ENCODE data around the gene ACTR5.
A peak's percentile ranks its signal among the peaks of the same experiment; 100 is the strongest.

ACTR5 gene

DNA sequence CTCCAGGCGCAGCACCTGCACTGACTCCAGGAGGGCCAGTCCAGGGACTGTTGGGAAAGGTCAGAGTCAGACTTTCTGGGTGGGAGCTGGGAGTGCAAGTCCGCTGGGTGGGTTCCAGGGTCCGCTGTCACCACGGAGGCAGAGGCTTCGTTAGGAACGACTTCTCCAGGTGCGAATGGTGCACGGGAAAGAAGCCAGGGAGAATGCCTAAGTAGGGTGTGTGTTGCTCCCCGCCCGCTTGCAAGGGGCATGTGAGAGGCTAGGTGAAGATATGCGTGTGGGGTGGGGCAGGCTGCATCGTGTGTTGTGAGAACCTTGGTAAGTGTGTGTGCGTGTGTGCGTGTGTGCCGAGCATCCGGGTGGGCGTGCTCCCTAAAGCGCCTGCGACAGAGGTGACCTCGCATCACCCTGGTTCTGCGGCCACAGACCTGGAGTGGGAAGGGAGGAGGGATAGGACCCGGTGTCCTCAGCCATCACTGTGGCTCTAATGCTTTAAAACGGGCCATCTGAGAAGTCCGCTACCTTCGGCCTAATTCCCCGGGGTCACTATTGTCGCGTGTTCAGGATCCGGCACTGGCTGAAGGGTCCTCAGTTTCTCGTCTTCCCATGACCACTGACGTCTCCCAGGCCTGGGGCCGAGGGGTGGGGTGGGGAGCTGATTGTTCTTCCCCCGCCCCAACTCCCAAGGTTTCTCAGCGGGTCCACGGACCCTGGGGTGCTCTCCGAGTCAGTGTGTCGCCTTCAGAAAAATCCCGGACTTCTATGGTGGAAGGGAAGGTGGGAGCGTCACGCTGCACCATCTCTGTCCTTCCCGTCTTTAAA, 17.9 kb upstream of the ACTR5 start:
- no peak overlapping the region for H3K27ac ChIP-seq (ENCODE audit: low read depth, low read length)
- no peaks in the 10 kb centered on the region for H3K9me3 ChIP-seq (ENCODE audit: control insufficient read depth, insufficient read depth, low read depth, low read length)
- peaks cover 33% of the 10 kb centered on the region for H3K4me1 ChIP-seq (ENCODE audit: control insufficient read depth, insufficient read depth, low read length)
- H3K9ac ChIP-seq (ENCODE audit: low read length): no peak overlapping the region
- peak overlapping the region; percentile 66 for H3K4me3 ChIP-seq (ENCODE audit: low read depth, low read length)
- H3K27me3 ChIP-seq (ENCODE audit: control insufficient read depth, insufficient read depth, low read length): peaks cover 100% of the 10 kb centered on the region
- no peaks in the 10 kb centered on the region for H3K36me3 ChIP-seq (ENCODE audit: control insufficient read depth, insufficient read depth, low read length)

DNA sequence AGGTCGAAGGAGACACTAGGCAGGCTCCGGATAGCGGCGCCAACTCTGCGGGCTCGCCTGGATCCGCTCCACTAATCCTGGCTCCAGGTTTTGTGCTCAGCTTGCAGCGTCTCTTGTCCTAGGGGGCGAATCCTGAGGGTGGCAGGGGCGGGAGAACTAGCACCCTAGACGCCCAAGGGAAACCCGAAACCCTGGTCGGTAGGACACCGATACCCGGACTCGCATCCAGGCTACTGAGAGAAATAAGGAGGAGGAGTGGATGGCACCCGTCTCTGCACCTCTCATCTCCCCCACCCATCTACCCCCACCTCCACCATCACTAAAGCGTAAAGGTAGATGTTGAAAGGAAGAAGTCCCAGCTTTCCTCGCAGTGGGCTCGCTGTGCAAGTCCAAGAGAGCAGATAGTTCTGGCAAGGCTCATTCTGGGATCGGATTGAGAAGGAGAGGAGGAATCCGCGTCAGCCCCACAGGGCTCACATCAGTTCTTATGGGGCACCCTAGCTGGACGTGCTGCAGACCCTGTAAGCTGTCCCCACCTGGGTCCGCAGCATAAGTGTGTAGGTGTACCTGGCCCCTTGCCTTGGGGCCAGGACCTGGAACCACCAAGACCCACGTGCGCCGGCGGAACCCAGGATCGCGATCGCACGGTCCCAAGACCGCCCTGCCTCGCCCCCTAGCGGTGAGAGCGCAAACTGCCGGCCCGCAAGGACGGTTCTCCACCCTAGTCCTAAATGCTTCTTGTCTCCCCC, 17.1 kb upstream of the ACTR5 start:
- Histone ChIP-seq H3K27ac (ENCODE audit: low read depth, low read length) (no peak overlapping the region), H3K4me1 (ENCODE audit: control insufficient read depth, insufficient read depth, low read length) (peaks cover 29% of the 10 kb centered on the region), H3K36me3 (ENCODE audit: control insufficient read depth, insufficient read depth, low read length) (no peaks in the 10 kb centered on the region), H3K9me3 (ENCODE audit: control insufficient read depth, insufficient read depth, low read depth, low read length) (no peaks in the 10 kb centered on the region), H3K4me3 (ENCODE audit: low read depth, low read length) (peak overlapping the region; percentile 66), H3K27me3 (ENCODE audit: control insufficient read depth, insufficient read depth, low read length) (peaks cover 99% of the 10 kb centered on the region), H3K9ac (ENCODE audit: low read length) (no peak overlapping the region)

GRCh38 chr20:38731738-38732113, 16.5 kb upstream of the ACTR5 start:
- Histone ChIP-seq H3K27me3 (ENCODE audit: control insufficient read depth, insufficient read depth, low read length) (peaks cover 94% of the 10 kb centered on the region), H3K4me3 (ENCODE audit: low read depth, low read length) (no peak overlapping the region), H3K9me3 (ENCODE audit: control insufficient read depth, insufficient read depth, low read depth, low read length) (no peaks in the 10 kb centered on the region), H3K9ac (ENCODE audit: low read length) (no peak overlapping the region), H3K27ac (ENCODE audit: low read depth, low read length) (no peak overlapping the region), H3K36me3 (ENCODE audit: control insufficient read depth, insufficient read depth, low read length) (no peaks in the 10 kb centered on the region), H3K4me1 (ENCODE audit: control insufficient read depth, insufficient read depth, low read length) (peaks cover 28% of the 10 kb centered on the region)

GRCh38 chr20:38732981-38733380, 15.3 kb upstream of the ACTR5 start:
- Histone ChIP-seq H3K27me3 (ENCODE audit: control insufficient read depth, insufficient read depth, low read length) (peaks cover 81% of the 10 kb centered on the region), H3K9ac (ENCODE audit: low read length) (no peak overlapping the region), H3K36me3 (ENCODE audit: control insufficient read depth, insufficient read depth, low read length) (no peaks in the 10 kb centered on the region), H3K27ac (ENCODE audit: low read depth, low read length) (no peak overlapping the region), H3K4me1 (ENCODE audit: control insufficient read depth, insufficient read depth, low read length) (peaks cover 17% of the 10 kb centered on the region), H3K4me3 (ENCODE audit: low read depth, low read length) (no peak overlapping the region), H3K9me3 (ENCODE audit: control insufficient read depth, insufficient read depth, low read depth, low read length) (no peaks in the 10 kb centered on the region)

GRCh38 chr20:38735172-38735571, 13.1 kb upstream of the ACTR5 start:
- H3K36me3 ChIP-seq (ENCODE audit: control insufficient read depth, insufficient read depth, low read length): no peaks in the 10 kb centered on the region
- H3K27ac ChIP-seq (ENCODE audit: low read depth, low read length): no peak overlapping the region
- peaks cover 66% of the 10 kb centered on the region for H3K27me3 ChIP-seq (ENCODE audit: control insufficient read depth, insufficient read depth, low read length)
- no peaks in the 10 kb centered on the region for H3K9me3 ChIP-seq (ENCODE audit: control insufficient read depth, insufficient read depth, low read depth, low read length)
- H3K4me1 ChIP-seq (ENCODE audit: control insufficient read depth, insufficient read depth, low read length): peaks cover 10% of the 10 kb centered on the region
- H3K4me3 ChIP-seq (ENCODE audit: low read depth, low read length): no peak overlapping the region
- H3K9ac ChIP-seq (ENCODE audit: low read length): no peak overlapping the region

DNA sequence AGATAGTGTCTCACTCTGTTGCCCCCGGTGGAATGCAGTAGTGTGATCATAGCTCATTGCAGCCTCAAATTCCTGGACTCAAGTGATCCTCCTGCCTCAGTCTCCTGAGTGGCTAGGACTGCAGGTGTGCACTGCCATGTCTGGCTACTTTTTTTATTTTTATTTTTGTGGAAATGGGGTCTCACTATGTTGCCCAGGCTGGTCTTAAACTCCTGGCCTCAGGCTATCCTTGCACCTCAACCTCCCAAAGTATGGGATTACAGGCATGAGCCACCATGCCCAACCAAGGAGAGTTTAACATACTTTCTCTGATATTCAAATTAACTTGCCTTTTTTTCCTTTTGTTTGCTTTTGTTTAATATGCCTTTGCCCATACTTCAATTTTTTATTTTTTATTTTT, 10.4 kb upstream of the ACTR5 start:
- H3K9me3 ChIP-seq (ENCODE audit: control insufficient read depth, insufficient read depth, low read depth, low read length): no peaks in the 10 kb centered on the region
- H3K4me3 ChIP-seq (ENCODE audit: low read depth, low read length): no peak overlapping the region
- no peak overlapping the region for H3K27ac ChIP-seq (ENCODE audit: low read depth, low read length)
- H3K4me1 ChIP-seq (ENCODE audit: control insufficient read depth, insufficient read depth, low read length): no peaks in the 10 kb centered on the region
- no peaks in the 10 kb centered on the region for H3K36me3 ChIP-seq (ENCODE audit: control insufficient read depth, insufficient read depth, low read length)
- H3K9ac ChIP-seq (ENCODE audit: low read length): no peak overlapping the region
- peaks cover 65% of the 10 kb centered on the region for H3K27me3 ChIP-seq (ENCODE audit: control insufficient read depth, insufficient read depth, low read length)

- Histone ChIP-seq H3K27ac (ENCODE audit: low read depth, low read length) (no peak overlapping the region), H3K4me1 (ENCODE audit: control insufficient read depth, insufficient read depth, low read length) (peaks cover 9% of the 10 kb centered on the region), H3K36me3 (ENCODE audit: control insufficient read depth, insufficient read depth, low read length) (no peaks in the 10 kb centered on the region), H3K9ac (ENCODE audit: low read length) (no peak overlapping the region), H3K9me3 (ENCODE audit: control insufficient read depth, insufficient read depth, low read depth, low read length) (no peaks in the 10 kb centered on the region), H3K27me3 (ENCODE audit: control insufficient read depth, insufficient read depth, low read length) (peaks cover 45% of the 10 kb centered on the region), H3K4me3 (ENCODE audit: low read depth, low read length) (no peak overlapping the region)
Measured at GRCh38 chr20:38745757-38746156, 2.5 kb upstream of the ACTR5 start.

GRCh38 chr20:38747495-38748096, 664 bp upstream of the ACTR5 start:
- H3K4me3 ChIP-seq (ENCODE audit: low read depth, low read length): peak overlapping the region; percentile 43
- peaks cover 9% of the 10 kb centered on the region for H3K4me1 ChIP-seq (ENCODE audit: control insufficient read depth, insufficient read depth, low read length)
- H3K27me3 ChIP-seq (ENCODE audit: control insufficient read depth, insufficient read depth, low read length): peaks cover 26% of the 10 kb centered on the region
- H3K9me3 ChIP-seq (ENCODE audit: control insufficient read depth, insufficient read depth, low read depth, low read length): no peaks in the 10 kb centered on the region
- H3K9ac ChIP-seq (ENCODE audit: low read length): no peak overlapping the region
- H3K27ac ChIP-seq (ENCODE audit: low read depth, low read length): no peak overlapping the region
- H3K36me3 ChIP-seq (ENCODE audit: control insufficient read depth, insufficient read depth, low read length): peaks cover 11% of the 10 kb centered on the region

DNA sequence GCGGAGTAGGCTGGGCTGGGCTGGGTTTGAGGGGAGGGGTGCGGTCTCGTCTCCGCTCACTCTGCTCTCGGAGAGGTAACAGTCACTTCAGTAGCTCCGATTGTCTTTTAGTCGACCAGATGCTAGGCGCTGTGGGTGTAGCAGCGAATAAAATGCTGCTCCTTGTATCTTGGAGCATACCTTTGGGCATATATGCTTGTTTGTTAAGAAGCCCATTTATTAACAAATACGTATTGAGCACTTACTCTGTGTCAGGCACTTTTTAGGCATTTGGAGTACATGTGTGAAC, 545 bp downstream of the ACTR5 start:
- H3K4me1 ChIP-seq (ENCODE audit: control insufficient read depth, insufficient read depth, low read length): peaks cover 9% of the 10 kb centered on the region
- no peak overlapping the region; the same call in 1 of the 2 replicates for H3K27ac ChIP-seq (ENCODE audit: low read depth, low read length)
- no peaks in the 10 kb centered on the region for H3K9me3 ChIP-seq (ENCODE audit: control insufficient read depth, insufficient read depth, low read depth, low read length)
- H3K36me3 ChIP-seq (ENCODE audit: control insufficient read depth, insufficient read depth, low read length): peaks cover 19% of the 10 kb centered on the region
- H3K9ac ChIP-seq (ENCODE audit: low read length): peak overlapping the region; percentile 90
- peaks cover 22% of the 10 kb centered on the region for H3K27me3 ChIP-seq (ENCODE audit: control insufficient read depth, insufficient read depth, low read length)
- peak overlapping the region; percentile 93 for H3K4me3 ChIP-seq (ENCODE audit: low read depth, low read length)

- Histone ChIP-seq H3K9ac (ENCODE audit: low read length) (no peak overlapping the region), H3K4me1 (ENCODE audit: control insufficient read depth, insufficient read depth, low read length) (peaks cover 9% of the 10 kb centered on the region), H3K36me3 (ENCODE audit: control insufficient read depth, insufficient read depth, low read length) (peaks cover 36% of the 10 kb centered on the region), H3K27ac (ENCODE audit: low read depth, low read length) (no peak overlapping the region), H3K4me3 (ENCODE audit: low read depth, low read length) (no peak overlapping the region), H3K27me3 (ENCODE audit: control insufficient read depth, insufficient read depth, low read length) (peaks cover 16% of the 10 kb centered on the region), H3K9me3 (ENCODE audit: control insufficient read depth, insufficient read depth, low read depth, low read length) (no peaks in the 10 kb centered on the region)
Measured at GRCh38 chr20:38751360-38751976, 3.2 kb downstream of the ACTR5 start.

DNA sequence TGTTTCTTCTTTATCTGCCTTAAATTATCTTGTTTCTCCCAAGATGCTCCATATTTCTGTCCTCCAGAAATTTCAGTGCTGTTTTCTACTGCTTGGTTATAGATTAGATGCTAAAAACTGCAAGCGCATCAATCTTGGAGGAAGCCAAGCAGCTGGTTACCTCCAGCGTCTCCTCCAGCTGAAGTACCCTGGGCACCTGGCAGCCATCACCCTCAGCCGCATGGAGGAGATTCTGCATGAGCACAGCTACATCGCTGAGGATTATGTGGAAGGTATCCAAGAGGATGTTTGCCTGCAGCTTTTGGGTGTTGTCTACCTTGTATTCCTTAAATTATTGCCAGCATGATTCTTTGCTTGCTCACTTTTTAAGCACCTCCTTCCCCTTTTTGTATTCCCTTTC, 3.8 kb downstream of the ACTR5 start:
- H3K27ac ChIP-seq (ENCODE audit: low read depth, low read length): no peak overlapping the region

More for the DNA sequence above, 3.8 kb downstream of the ACTR5 start:
- Histone ChIP-seq H3K4me3 (ENCODE audit: low read depth, low read length) (no peak overlapping the region), H3K36me3 (ENCODE audit: control insufficient read depth, insufficient read depth, low read length) (peaks cover 41% of the 10 kb centered on the region), H3K4me1 (ENCODE audit: control insufficient read depth, insufficient read depth, low read length) (peaks cover 9% of the 10 kb centered on the region), H3K27me3 (ENCODE audit: control insufficient read depth, insufficient read depth, low read length) (peaks cover 11% of the 10 kb centered on the region), H3K9me3 (ENCODE audit: control insufficient read depth, insufficient read depth, low read depth, low read length) (no peaks in the 10 kb centered on the region), H3K9ac (ENCODE audit: low read length) (no peak overlapping the region)
